Measurements from ENCODE around the gene THTPA. TPM values are rescaled to one million over a fixed set of nuclear protein-coding genes. Genes with fewer than 3 reads are reported as not detected.
A peak's percentile ranks its signal among the peaks of the same experiment; 100 is the strongest.

THTPA gene
- total and polyA plus RNA-seq, 2 of the 13 experiments (the other 11 are each of a cell fraction or from before 2014, with no cell fraction given), result 7.4 to 8.7 TPM

DNA sequence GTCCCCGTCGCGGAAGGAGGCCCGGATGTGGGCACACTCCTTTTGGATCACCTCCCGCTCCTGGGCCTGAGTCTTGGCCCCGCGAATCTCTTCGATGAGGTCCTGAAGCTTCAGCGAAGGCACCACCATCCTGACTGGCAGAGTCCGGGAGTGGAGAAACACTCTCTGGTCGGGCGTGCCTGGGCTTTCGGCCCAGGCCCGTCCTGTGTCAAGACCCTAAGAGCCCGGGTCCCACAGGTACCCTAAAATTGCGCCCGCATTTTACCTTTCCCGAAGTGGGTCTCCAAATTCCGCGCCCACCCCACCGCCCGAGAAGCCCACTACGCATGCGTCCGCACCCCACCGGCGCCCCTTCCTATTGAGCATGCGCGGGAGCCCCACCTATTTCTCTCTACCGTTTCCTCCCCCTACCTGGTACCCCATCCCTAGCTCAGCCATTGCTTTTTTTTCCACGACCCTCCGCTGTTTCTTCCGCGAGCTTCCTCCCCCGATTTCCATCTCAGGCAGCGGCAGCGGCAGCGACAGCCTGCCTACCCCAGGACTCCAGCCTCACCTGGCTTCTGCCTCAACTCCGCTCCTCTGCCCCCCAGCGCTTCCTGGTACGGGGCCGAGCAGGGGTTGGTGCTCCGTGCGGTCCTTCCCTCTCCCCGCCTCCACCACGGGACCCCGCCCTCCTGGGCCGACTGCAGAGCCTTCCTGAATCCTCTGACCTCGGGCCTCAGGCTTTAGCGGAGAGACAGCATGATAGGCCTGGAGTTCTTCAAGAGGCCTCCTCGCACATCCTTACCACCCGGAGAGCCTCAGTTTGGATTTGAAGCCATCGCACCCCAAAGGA lies 11.3 kb downstream of the THTPA start, which contains the start of gene AP1G2 (continued):
- peak; percentile 97 for TF ChIP-seq ZNF687 (CRISPR knock-in tag; IDR thresholded peaks at IDR 0.05)
- TF ChIP-seq ZNF703 (CRISPR knock-in tag; IDR thresholded peaks at IDR 0.05; ENCODE audit: borderline replicate concordance), result no peak; the same call in 1 of the 2 replicates
- peak; percentile 92 for TF ChIP-seq KDM4B (CRISPR knock-in tag; IDR thresholded peaks at IDR 0.05)
- TF ChIP-seq ZNF781 (CRISPR knock-in tag; IDR thresholded peaks at IDR 0.05; ENCODE audit: borderline replicate concordance, not compliant biosample characterization), result peak; percentile 95
- peak; percentile 88 for TF ChIP-seq GABPB1 (CRISPR knock-in tag; IDR thresholded peaks at IDR 0.05)
- TF ChIP-seq GTF2F1 (IDR thresholded peaks at IDR 0.05; ENCODE audit: low read length), result no peak
- peak; percentile 99 for TF ChIP-seq ZNF543 (CRISPR knock-in tag; IDR thresholded peaks at IDR 0.05)
- 0 out of 2 replicates have a peak, but pooled peaks have one; percentile 77 for TF ChIP-seq ZNF296 (CRISPR knock-in tag; conservative IDR thresholded peaks at IDR 0.05)
- TF ChIP-seq MEIS1 (CRISPR knock-in tag; IDR thresholded peaks at IDR 0.05; ENCODE audit: borderline replicate concordance), result peak; percentile 95
- peak; percentile 88; the same call in 1 of the 2 replicates for TF ChIP-seq ZBTB8A (CRISPR knock-in tag; IDR thresholded peaks at IDR 0.05; ENCODE audit: borderline replicate concordance, low read depth)
- no peak for TF ChIP-seq CHD4 (IDR thresholded peaks at IDR 0.05; ENCODE audit: borderline replicate concordance, low read length)
- no peak for TF ChIP-seq RFX5 (IDR thresholded peaks at IDR 0.05; ENCODE audit: low read depth, low read length)
- peak; percentile 92 for TF ChIP-seq ZNF839 (CRISPR knock-in tag; IDR thresholded peaks at IDR 0.05; ENCODE audit: borderline replicate concordance)
- TF ChIP-seq E2F5 (CRISPR knock-in tag; conservative IDR thresholded peaks at IDR 0.05), result peak; percentile 78; the same call in 1 of the 2 replicates
- no peak for TF ChIP-seq ZNF121 (CRISPR knock-in tag; IDR thresholded peaks at IDR 0.05)
- TF ChIP-seq RAD51 (IDR thresholded peaks at IDR 0.05; ENCODE audit: borderline replicate concordance), result no peak
- no peak for TF ChIP-seq ZEB1 (IDR thresholded peaks at IDR 0.05; ENCODE audit: insufficient replicate concordance, low read depth)
- TF ChIP-seq MXD3 (CRISPR knock-in tag; IDR thresholded peaks at IDR 0.05), result peak; percentile 94
- TF ChIP-seq ZNF558 (CRISPR knock-in tag; IDR thresholded peaks at IDR 0.05; ENCODE audit: borderline replicate concordance), result peak; percentile 90; the same call in 1 of the 2 replicates
- TF ChIP-seq RNF2 (conservative IDR thresholded peaks at IDR 0.05; ENCODE audit: low read depth), result peak; percentile 56; the same call in 1 of the 2 replicates
- TF ChIP-seq ZNF562 (CRISPR knock-in tag; IDR thresholded peaks at IDR 0.05; ENCODE audit: borderline replicate concordance), result no peak
- peak; percentile 75 for TF ChIP-seq ZNF770 (CRISPR knock-in tag; IDR thresholded peaks at IDR 0.05)

Data from HepG2 (cell line).